GM18505 (cell line): Measurements from ENCODE around the gene GLE1.

Experiments used
- ATAC-seq: cut with Tn5 transposase; IDR thresholded peaks from one replicate; pipeline ENCODE4 v1.9.1; 2021; ENCODE audit not compliant: unreplicated experiment
- POLR2A ChIP-seq: IDR thresholded peaks from 4 replicates; pipeline ENCODE4 v1.6.1; 2011; ENCODE audit warnings: borderline replicate concordance; ENCODE audit not compliant: insufficient read depth, insufficient read length; ENCODE audit errors: extremely low read depth

The GLE1 gene

GRCh38 chr9:128550770-128551656 is 46.5 kb downstream of the GLE1 start:
- no peak for TF ChIP-seq POLR2A
- ATAC-seq = no peak

GRCh38 chr9:128551657-128552152 is 47.2 kb downstream of the GLE1 start:
- no peak for TF ChIP-seq POLR2A
- ATAC-seq = no peak

- peak; percentile 76 for ATAC-seq
- TF ChIP-seq POLR2A = peak; percentile 99
Measured at GRCh38 chr9:128552153-128552743, 47.7 kb downstream of the GLE1 start, which contains the start of gene SPTAN1. SPTAN1 (plus strand) TSS chr9:128552587; CDS start chr9:128566741, 14,154 bp downstream.

GRCh38 chr9:128552744-128553440 is 48.4 kb downstream of the GLE1 start:
- no peak for TF ChIP-seq POLR2A
- ATAC-seq = peak; percentile 38

GRCh38 chr9:128553728-128554127 is 49.2 kb downstream of the GLE1 start:
- no peak for ATAC-seq
- no peak for TF ChIP-seq POLR2A

GRCh38 chr9:128554155-128554862 is 49.8 kb downstream of the GLE1 start:
- no peak for ATAC-seq
- TF ChIP-seq POLR2A = no peak

GRCh38 chr9:128555180-128555721 is 50.7 kb downstream of the GLE1 start:
- no peak for ATAC-seq
- no peak for TF ChIP-seq POLR2A

- TF ChIP-seq POLR2A = no peak
- no peak for ATAC-seq
Measured at GRCh38 chr9:128556276-128556675, 51.8 kb downstream of the GLE1 start.

GRCh38 chr9:128556926-128557634 is 52.6 kb downstream of the GLE1 start:
- no peak for ATAC-seq
- no peak for TF ChIP-seq POLR2A

- no peak for TF ChIP-seq POLR2A
- ATAC-seq = peak; percentile 60
Measured at GRCh38 chr9:128558431-128559310, 54.2 kb downstream of the GLE1 start.

- no peak for ATAC-seq
- TF ChIP-seq POLR2A = no peak
Measured at GRCh38 chr9:128565578-128565977, 61.1 kb downstream of the GLE1 start.
